SK-N-MC (cell line): ENCODE measurements around the gene CT47B1.
"Not testable (repeated sequence)": the region's sequence is repeated elsewhere in the genome, so short reads cannot be mapped to it uniquely, and the experiment has no call there.

Source experiments
- DNase-seq: peaks from one replicate; pipeline ENCODE4 v3.0.0-alpha.2; 2011; ENCODE audit warnings: low read depth, low spot score
- H3K27ac ChIP-seq: fragments of 200-600 bp; sonication (generic); 2 replicates; pipeline ENCODE4 v1.5.1; 2016; ENCODE audit warnings: mixed run types
- H3K36me3 ChIP-seq: fragments of 200-600 bp; sonication (generic); 2 replicates; pipeline ENCODE4 v1.6.1; 2017; ENCODE audit warnings: antibody characterized with exemption, low read length, mixed read lengths; ENCODE audit not compliant: insufficient read depth
- H3K4me3 ChIP-seq: fragments of 200-600 bp; sonication (generic); 2 replicates; pipeline ENCODE4 v1.5.1; 2016
- H3K9ac ChIP-seq: fragments of 200-600 bp; sonication (generic); 2 replicates; pipeline ENCODE4 v1.8.0; 2017; ENCODE audit warnings: mixed run types, mixed read lengths; ENCODE audit not compliant: insufficient read length
- H3K9me3 ChIP-seq: fragments of 200-600 bp; sonication (generic); 2 replicates; pipeline ENCODE4 v1.6.1; 2017; ENCODE audit warnings: low read depth, mild to moderate bottlenecking, antibody characterized with exemption, low read length, moderate library complexity, mixed read lengths
- EZH2 ChIP-seq: fragments of 200-600 bp; sonication (generic); IDR thresholded peaks from one replicate; pipeline ENCODE4 v1.6.1; 2017; ENCODE audit warnings: antibody characterized with exemption
- FOXP2 ChIP-seq: optimal IDR thresholded peaks from 2 replicates; pipeline ENCODE3; 2011; ENCODE audit warnings: mild to moderate bottlenecking, moderate library complexity; ENCODE audit not compliant: insufficient read depth; ENCODE audit errors: extremely low read length, control extremely low read depth
- POLR2AphosphoS5 ChIP-seq: IDR thresholded peaks from 2 replicates; pipeline ENCODE4 v1.6.1; 2012; ENCODE audit warnings: mild to moderate bottlenecking, low read depth, low read length, borderline replicate concordance

CT47B1 gene

GRCh38 chrX:120875766-120876165, at the start of gene CT47B1:
Gene CT47B1, minus strand, starts transcription at chrX:120875866. Its CDS starts 196 bp downstream, at chrX:120875670.
- H3K4me3 ChIP-seq, H3K27ac ChIP-seq, DNase-seq, H3K9me3 ChIP-seq, H3K36me3 ChIP-seq, H3K9ac ChIP-seq: not testable (repeated sequence)

- Histone ChIP-seq H3K4me3 (no peak overlapping the region), H3K36me3 (no peaks in the 10 kb centered on the region), H3K9ac (no peak overlapping the region), H3K9me3 (no peaks in the 10 kb centered on the region), H3K27ac (no peak overlapping the region)
- no peak for DNase-seq
- TF ChIP-seq POLR2AphosphoS5 (no peak), FOXP2 (no peak), EZH2 (no peak)
Observed at GRCh38 chrX:120874678-120875557, 748 bp downstream of the CT47B1 start.

- TF ChIP-seq EZH2, result no peak
- no peak for TF ChIP-seq FOXP2
- DNase-seq, result no peak
- no peak overlapping the region for H3K27ac ChIP-seq
Observed at GRCh38 chrX:120857240-120857639, 18.4 kb downstream of the CT47B1 start.

GRCh38 chrX:120840827-120841226, 34.8 kb downstream of the CT47B1 start:
- TF ChIP-seq FOXP2, result no peak
- no peak for TF ChIP-seq EZH2
- no peak for TF ChIP-seq POLR2AphosphoS5
- Histone ChIP-seq H3K27ac (no peak overlapping the region), H3K9me3 (no peaks in the 10 kb centered on the region), H3K9ac (no peak overlapping the region), H3K4me3 (no peak overlapping the region), H3K36me3 (no peaks in the 10 kb centered on the region)
- DNase-seq, result no peak

More at GRCh38 chrX:120857240-120857639, 18.4 kb downstream of the CT47B1 start:
- Histone ChIP-seq H3K9ac (no peak overlapping the region), H3K9me3 (no peaks in the 10 kb centered on the region), H3K4me3 (no peak overlapping the region), H3K36me3 (no peaks in the 10 kb centered on the region)

GRCh38 chrX:120839491-120839890, 36.2 kb downstream of the CT47B1 start:
- DNase-seq, result no peak
- Histone ChIP-seq H3K4me3 (no peak overlapping the region), H3K9ac (no peak overlapping the region), H3K9me3 (no peaks in the 10 kb centered on the region), H3K27ac (no peak overlapping the region), H3K36me3 (no peaks in the 10 kb centered on the region)
- TF ChIP-seq FOXP2, result no peak
- no peak for TF ChIP-seq EZH2
- no peak for TF ChIP-seq POLR2AphosphoS5

- DNase-seq, H3K4me3 ChIP-seq, H3K36me3 ChIP-seq, H3K9ac ChIP-seq, H3K27ac ChIP-seq, H3K9me3 ChIP-seq: not testable (repeated sequence)
Observed at GRCh38 chrX:120827213-120827612, 48.5 kb downstream of the CT47B1 start.

- no peak overlapping the region for H3K27ac ChIP-seq
- no peaks in the 10 kb centered on the region for H3K9me3 ChIP-seq
- no peak for DNase-seq
- H3K9ac ChIP-seq, result no peak overlapping the region
- H3K4me3 ChIP-seq, result no peak overlapping the region
- TF ChIP-seq EZH2, result no peak
- TF ChIP-seq POLR2AphosphoS5, result no peak
- no peak for TF ChIP-seq FOXP2
- no peaks in the 10 kb centered on the region for H3K36me3 ChIP-seq
Observed at GRCh38 chrX:120825146-120825545, 50.5 kb downstream of the CT47B1 start.

- Histone ChIP-seq H3K36me3 (no peaks in the 10 kb centered on the region), H3K27ac (peak overlapping the region; percentile 86), H3K9me3 (no peaks in the 10 kb centered on the region), H3K4me3 (peak overlapping the region; percentile 39; the same call in 1 of the 2 replicates), H3K9ac (no peak overlapping the region)
- TF ChIP-seq EZH2 (no peak), FOXP2 (no peak), POLR2AphosphoS5 (no peak)
- DNase-seq, result no peak
Observed at GRCh38 chrX:120824021-120824420, 51.6 kb downstream of the CT47B1 start.

GRCh38 chrX:120823556-120823955, 52.1 kb downstream of the CT47B1 start:
- DNase-seq, result peak; percentile 30
- H3K36me3 ChIP-seq, result no peaks in the 10 kb centered on the region
- peak overlapping the region; percentile 86 for H3K27ac ChIP-seq
- 0 out of 2 replicates have a peak overlapping the region, but pooled peaks have one; percentile 39 for H3K4me3 ChIP-seq
- no peaks in the 10 kb centered on the region for H3K9me3 ChIP-seq
- TF ChIP-seq EZH2 (no peak), FOXP2 (no peak), POLR2AphosphoS5 (peak; percentile 32; the same call in 1 of the 2 replicates)
- H3K9ac ChIP-seq, result no peak overlapping the region
